Smooth muscle cell (in vitro differentiated cells): ENCODE data around the gene SLC7A8. TPM values are rescaled to one million over a fixed set of nuclear protein-coding genes. Genes with fewer than 3 reads are reported as not detected.

Source experiments
- DNase-seq: peaks from one replicate; lab custom pipeline; 2025; ENCODE audit not compliant: unreplicated experiment; lab: John Stamatoyannopoulos, UW
- H2AFZ ChIP-seq: fragments of 200-600 bp; sonication (generic); 2 replicates; pipeline ENCODE4 v1.6.0; 2016; ENCODE audit warnings: antibody characterized with exemption, low read depth, mild to moderate bottlenecking
- H3F3A ChIP-seq: fragments of 200-600 bp; sonication (generic); 2 replicates; pipeline ENCODE4 v1.6.0; 2017; ENCODE audit warnings: antibody characterized with exemption, low read depth
- H3K27ac ChIP-seq: fragments of 200-600 bp; sonication (generic); 2 replicates; pipeline ENCODE4 v1.5.1; 2016; ENCODE audit warnings: low read depth, mild to moderate bottlenecking
- H3K27me3 ChIP-seq: fragments of 200-600 bp; sonication (generic); 2 replicates; pipeline ENCODE4 v1.6.1; 2016; ENCODE audit warnings: low read depth, mild to moderate bottlenecking
- H3K36me3 ChIP-seq: fragments of 200-600 bp; sonication (generic); 2 replicates; pipeline ENCODE4 v1.5.1; 2016; ENCODE audit warnings: low read depth
- H3K4me1 ChIP-seq: fragments of 200-600 bp; sonication (generic); 2 replicates; pipeline ENCODE4 v1.5.1; 2016; ENCODE audit warnings: low read depth
- H3K4me2 ChIP-seq: fragments of 200-600 bp; sonication (generic); 2 replicates; pipeline ENCODE4 v1.6.0; 2016; ENCODE audit warnings: mild to moderate bottlenecking
- H3K4me3 ChIP-seq: fragments of 200-600 bp; sonication (generic); 2 replicates; pipeline ENCODE4 v1.5.1; 2016; ENCODE audit warnings: mild to moderate bottlenecking
- H3K79me2 ChIP-seq: fragments of 200-600 bp; sonication (generic); 2 replicates; pipeline ENCODE4 v1.6.0; 2016; ENCODE audit warnings: low read depth, mild to moderate bottlenecking
- H3K9ac ChIP-seq: fragments of 200-600 bp; sonication (generic); 2 replicates; pipeline ENCODE4 v1.6.0; 2016; ENCODE audit warnings: low read depth
- H3K9me3 ChIP-seq: fragments of 200-600 bp; sonication (generic); replicated peaks from 2 replicates; pipeline ENCODE4 v1.5.1; 2016; ENCODE audit warnings: low read depth
- H4K20me1 ChIP-seq: fragments of 200-600 bp; sonication (generic); 2 replicates; pipeline ENCODE4 v1.6.0; 2016; ENCODE audit warnings: low read depth
- CTCF ChIP-seq: fragments of 200-600 bp; sonication (generic); IDR thresholded peaks from 2 replicates; pipeline ENCODE4 v1.5.1; 2017; ENCODE audit warnings: borderline replicate concordance, mild to moderate bottlenecking, antibody characterized with exemption; ENCODE audit not compliant: insufficient read depth, poor library complexity, severe bottlenecking
- WGBS: methylation state at CpG from one replicate; pipeline ENCODE4 v1.1.7; 2016; ENCODE audit warnings: low lambda C conversion rate; 5-methylcytosine and 5-hydroxymethylcytosine counted together
- polyA plus RNA-seq: library from polyadenylated mRNA; unstranded; fragments of >200 nt; fragmentation: Nextera tagmentation; extraction: Ambion mirVana; gene quantifications from 2 replicates; pipeline ENCODE4 v1.2.1, GENCODE V29; 2016
- total RNA-seq: library from RNA; depleted of rRNA; stranded (reverse); fragments of >200 nt; gene quantifications from 2 replicates; pipeline ENCODE4 v1.2.3, GENCODE V29; 2014

SLC7A8 gene
- total and polyA plus RNA-seq, 2 experiments from 2014 or later: 16.4 to 26.0 TPM

DNA sequence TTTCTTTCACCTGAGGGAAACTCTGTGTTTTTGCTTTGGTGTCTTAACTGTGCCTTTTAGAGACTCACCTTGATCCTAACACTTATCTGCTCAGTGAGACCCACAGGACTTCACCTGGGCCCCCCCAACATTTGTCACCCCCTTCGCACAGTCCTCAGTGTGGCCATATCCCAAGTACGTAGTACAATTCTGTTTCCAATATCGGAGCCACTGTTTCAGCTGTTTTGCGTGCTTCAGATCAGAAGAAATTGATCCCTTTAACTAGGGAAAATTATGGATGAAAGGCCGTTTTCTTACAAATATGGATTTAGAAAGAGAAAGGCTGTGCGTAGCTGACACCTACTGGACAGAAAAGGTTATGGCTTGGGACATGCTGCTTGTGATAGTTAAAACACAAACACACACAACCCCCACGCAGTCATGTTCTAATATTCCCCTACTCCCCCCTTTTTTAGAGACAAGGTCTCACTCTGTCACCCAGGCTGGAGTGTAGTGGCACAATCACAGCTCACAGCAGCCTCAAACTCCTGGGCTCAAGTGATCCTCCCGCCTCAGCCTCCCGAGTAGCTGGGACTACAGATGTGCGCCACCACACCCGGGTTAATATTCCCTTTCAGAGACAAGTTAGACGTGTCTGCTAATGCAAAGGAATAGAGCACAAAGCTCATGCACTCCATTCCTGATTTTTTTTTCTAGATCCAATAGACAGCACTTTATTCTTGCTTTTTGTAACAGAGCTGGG is 3.6 kb upstream of the SLC7A8 start:
- TF ChIP-seq CTCF: peak; percentile 79
- Histone ChIP-seq H3K4me3 (no peak overlapping the region), H3K27me3 (no peaks in the 10 kb centered on the region), H3K79me2 (no peaks in the 10 kb centered on the region), H2AFZ (no peak overlapping the region), H3F3A (no peaks in the 10 kb centered on the region), H3K9ac (no peak overlapping the region), H4K20me1 (no peaks in the 10 kb centered on the region), H3K4me1 (no peaks in the 10 kb centered on the region), H3K36me3 (no peaks in the 10 kb centered on the region), H3K9me3 (no peaks in the 10 kb centered on the region), H3K27ac (no peak overlapping the region), H3K4me2 (no peak overlapping the region)
- 60% methylated on average over 12 of the region's 12 CpGs for WGBS
- DNase-seq: no peak

- 36% methylated on average over 3 of the region's 3 CpGs for WGBS
- Histone ChIP-seq H4K20me1 (no peaks in the 10 kb centered on the region), H2AFZ (no peak overlapping the region), H3K79me2 (no peaks in the 10 kb centered on the region), H3K36me3 (no peaks in the 10 kb centered on the region), H3F3A (no peaks in the 10 kb centered on the region), H3K4me3 (no peak overlapping the region), H3K27me3 (no peaks in the 10 kb centered on the region), H3K9me3 (no peaks in the 10 kb centered on the region), H3K4me2 (no peak overlapping the region), H3K9ac (no peak overlapping the region), H3K27ac (peak overlapping the region; percentile 6), H3K4me1 (peaks cover 3% of the 10 kb centered on the region)
- no peak for TF ChIP-seq CTCF
- DNase-seq: no peak
Measured at GRCh38 chr14:23185063-23185462, 1.6 kb upstream of the SLC7A8 start.

- peak overlapping the region; percentile 90 for H2AFZ ChIP-seq
- no peak for DNase-seq
- peak overlapping the region; percentile 93 for H3K4me2 ChIP-seq
- H3K9ac ChIP-seq: peak overlapping the region; percentile 36
- 0% methylated on average over 4 of the region's 4 CpGs for WGBS
- H3K4me1 ChIP-seq: peaks cover 3% of the 10 kb centered on the region
- H3K27ac ChIP-seq: no peak overlapping the region
- no peaks in the 10 kb centered on the region for H3F3A ChIP-seq
- H3K27me3 ChIP-seq: no peaks in the 10 kb centered on the region
- peak overlapping the region; percentile 65 for H3K4me3 ChIP-seq
- no peaks in the 10 kb centered on the region for H4K20me1 ChIP-seq
- H3K9me3 ChIP-seq: no peaks in the 10 kb centered on the region
- TF ChIP-seq CTCF: no peak
- H3K36me3 ChIP-seq: no peaks in the 10 kb centered on the region
- H3K79me2 ChIP-seq: no peaks in the 10 kb centered on the region
Measured at GRCh38 chr14:23183158-23183470, 346 bp downstream of the SLC7A8 start.

- peak overlapping the region; percentile 93 for H3K4me2 ChIP-seq
- peak overlapping the region; percentile 90 for H2AFZ ChIP-seq
- peaks cover 3% of the 10 kb centered on the region for H3K4me1 ChIP-seq
- H3K36me3 ChIP-seq: no peaks in the 10 kb centered on the region
- H3K27ac ChIP-seq: no peak overlapping the region
- H3K79me2 ChIP-seq: no peaks in the 10 kb centered on the region
- H3K4me3 ChIP-seq: peak overlapping the region; percentile 65
- no peak for DNase-seq
- no peak for TF ChIP-seq CTCF
- H3K9me3 ChIP-seq: no peaks in the 10 kb centered on the region
- H3K27me3 ChIP-seq: no peaks in the 10 kb centered on the region
- H3F3A ChIP-seq: no peaks in the 10 kb centered on the region
- 2% methylated on average over 24 of the region's 24 CpGs for WGBS
- peak overlapping the region; percentile 36 for H3K9ac ChIP-seq
- H4K20me1 ChIP-seq: no peaks in the 10 kb centered on the region
Measured at GRCh38 chr14:23182372-23183157, 895 bp downstream of the SLC7A8 start.
